ENCODE data around the gene UNC13A. TPM values are rescaled to one million over a fixed set of nuclear protein-coding genes. Genes with fewer than 3 reads are reported as not detected.

Gene UNC13A
- total RNA-seq, 1 experiment from 2014 or later, result 6.6 TPM

DNA sequence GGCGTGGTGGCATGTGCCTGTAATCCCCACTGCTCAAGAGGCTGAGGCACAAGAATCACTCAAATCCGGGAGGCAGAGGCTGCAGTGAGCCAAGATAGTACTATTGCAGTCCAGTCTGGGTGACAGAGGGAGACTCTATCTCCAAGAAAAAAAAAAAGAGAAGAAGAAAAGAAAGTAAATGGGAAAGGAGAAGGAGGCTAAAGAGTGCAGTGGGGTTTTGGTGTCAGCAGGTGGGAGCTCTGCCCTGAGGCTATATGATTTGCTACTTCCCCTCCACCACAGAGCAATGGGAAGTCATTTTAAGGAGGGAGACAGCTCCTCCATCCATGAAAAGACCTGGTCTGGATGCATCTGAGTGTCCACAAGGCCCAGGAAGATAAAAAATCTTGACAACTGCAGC lies 23.1 kb downstream of the UNC13A start:
- Histone ChIP-seq H3K36me3 (replicated peaks; ENCODE audit: control insufficient read depth, insufficient read depth, low read length) (peaks cover 12% of the 10 kb centered on the region), H3K4me3 (ENCODE audit: insufficient read depth, low read depth, low read length) (no peak overlapping the region), H3K27me3 (ENCODE audit: control insufficient read depth, insufficient read depth, low read length) (no peaks in the 10 kb centered on the region)
- DNase-seq, result no peak

DNA sequence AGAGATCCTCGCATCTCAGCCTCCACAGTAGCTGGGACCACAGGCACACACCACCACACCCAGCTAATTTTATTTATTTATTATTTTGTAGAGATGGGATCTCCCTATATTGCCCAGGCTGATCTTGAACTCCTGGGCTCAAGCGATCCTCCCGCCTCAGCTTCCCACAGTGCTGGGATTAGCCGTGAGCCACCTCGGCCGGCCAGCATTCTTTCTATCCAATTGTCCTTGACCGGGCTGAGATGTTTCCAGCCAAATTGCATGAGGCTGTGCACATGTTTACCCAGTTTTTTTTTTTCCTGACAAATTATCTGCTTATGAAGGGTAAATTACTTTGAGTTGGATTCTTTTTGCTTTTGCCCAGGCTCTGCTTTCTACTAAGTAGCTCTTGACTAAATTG lies 28.2 kb downstream of the UNC13A start:
- Histone ChIP-seq H3K4me3 (ENCODE audit: insufficient read depth, low read depth, low read length) (no peak overlapping the region), H3K36me3 (replicated peaks; ENCODE audit: control insufficient read depth, insufficient read depth, low read length) (peaks cover 5% of the 10 kb centered on the region), H3K27me3 (ENCODE audit: control insufficient read depth, insufficient read depth, low read length) (no peaks in the 10 kb centered on the region)
- no peak for DNase-seq

DNA sequence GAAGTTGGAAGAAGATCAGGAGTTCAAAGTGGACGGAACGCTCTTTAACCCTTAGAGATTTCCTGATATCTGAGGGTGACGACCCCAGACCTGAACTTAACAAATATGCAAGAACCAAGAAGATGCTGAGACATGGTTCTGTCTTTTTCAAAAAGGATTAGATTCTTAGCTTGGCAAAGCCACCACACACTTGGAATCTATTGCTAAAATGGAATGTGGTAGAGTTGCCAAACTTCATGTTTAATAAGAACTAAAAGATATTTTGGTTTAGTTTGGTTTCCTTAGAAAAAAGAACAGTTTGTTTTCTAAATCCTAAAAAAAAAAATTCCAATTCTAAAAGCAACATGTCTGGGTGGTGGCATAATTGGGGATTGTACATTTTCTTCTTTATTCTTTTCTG lies 29.5 kb downstream of the UNC13A start:
- H3K4me3 ChIP-seq (ENCODE audit: insufficient read depth, low read depth, low read length), result no peak overlapping the region
- no peaks in the 10 kb centered on the region for H3K27me3 ChIP-seq (ENCODE audit: control insufficient read depth, insufficient read depth, low read length)
- DNase-seq, result no peak
- H3K36me3 ChIP-seq (replicated peaks; ENCODE audit: control insufficient read depth, insufficient read depth, low read length), result peaks cover 9% of the 10 kb centered on the region

DNA sequence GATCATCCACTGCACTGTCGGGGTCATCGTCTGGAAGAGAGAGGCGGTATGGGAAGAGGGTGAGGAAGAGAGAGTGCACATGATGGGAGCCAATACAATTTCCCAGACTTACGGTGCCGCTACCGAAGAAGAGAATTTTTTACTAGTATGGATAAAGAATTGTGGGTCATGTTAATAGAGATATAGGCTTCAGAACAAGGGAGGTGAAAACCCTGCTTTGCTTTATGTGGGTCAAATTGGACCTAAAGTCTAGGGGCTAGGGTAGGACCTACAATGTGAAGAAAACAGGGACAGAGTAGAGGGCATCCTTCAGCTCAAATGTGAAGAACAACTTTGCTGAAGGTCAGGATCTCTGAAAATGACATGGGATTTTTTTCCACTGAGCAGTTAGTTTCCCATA lies 29.9 kb downstream of the UNC13A start:
- no peak for DNase-seq
- Histone ChIP-seq H3K36me3 (replicated peaks; ENCODE audit: control insufficient read depth, insufficient read depth, low read length) (peaks cover 9% of the 10 kb centered on the region), H3K27me3 (ENCODE audit: control insufficient read depth, insufficient read depth, low read length) (no peaks in the 10 kb centered on the region), H3K4me3 (ENCODE audit: insufficient read depth, low read depth, low read length) (no peak overlapping the region)

DNA sequence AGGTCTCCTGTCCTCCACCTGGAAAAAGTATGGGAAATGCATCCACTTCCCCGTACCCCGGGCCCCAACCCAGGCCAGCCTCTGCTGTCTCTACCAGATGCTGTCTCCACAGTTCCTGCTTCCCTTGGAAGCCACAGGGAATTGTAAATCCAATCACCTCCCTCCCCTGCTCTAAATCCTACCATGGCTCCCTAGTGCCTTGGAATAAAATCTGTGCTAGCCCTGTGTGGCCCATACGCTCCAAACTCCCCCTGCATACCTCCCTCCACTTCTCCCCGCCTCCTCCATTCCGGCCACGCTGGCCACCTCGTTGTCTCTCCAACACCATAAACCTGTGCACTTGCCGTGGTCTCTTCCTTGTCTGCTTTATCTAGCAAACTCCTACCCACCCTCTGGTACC lies 31.2 kb downstream of the UNC13A start:
- no peaks in the 10 kb centered on the region for H3K27me3 ChIP-seq (ENCODE audit: control insufficient read depth, insufficient read depth, low read length)
- no peak overlapping the region for H3K4me3 ChIP-seq (ENCODE audit: insufficient read depth, low read depth, low read length)
- no peak for DNase-seq
- H3K36me3 ChIP-seq (replicated peaks; ENCODE audit: control insufficient read depth, insufficient read depth, low read length), result peaks cover 12% of the 10 kb centered on the region

DNA sequence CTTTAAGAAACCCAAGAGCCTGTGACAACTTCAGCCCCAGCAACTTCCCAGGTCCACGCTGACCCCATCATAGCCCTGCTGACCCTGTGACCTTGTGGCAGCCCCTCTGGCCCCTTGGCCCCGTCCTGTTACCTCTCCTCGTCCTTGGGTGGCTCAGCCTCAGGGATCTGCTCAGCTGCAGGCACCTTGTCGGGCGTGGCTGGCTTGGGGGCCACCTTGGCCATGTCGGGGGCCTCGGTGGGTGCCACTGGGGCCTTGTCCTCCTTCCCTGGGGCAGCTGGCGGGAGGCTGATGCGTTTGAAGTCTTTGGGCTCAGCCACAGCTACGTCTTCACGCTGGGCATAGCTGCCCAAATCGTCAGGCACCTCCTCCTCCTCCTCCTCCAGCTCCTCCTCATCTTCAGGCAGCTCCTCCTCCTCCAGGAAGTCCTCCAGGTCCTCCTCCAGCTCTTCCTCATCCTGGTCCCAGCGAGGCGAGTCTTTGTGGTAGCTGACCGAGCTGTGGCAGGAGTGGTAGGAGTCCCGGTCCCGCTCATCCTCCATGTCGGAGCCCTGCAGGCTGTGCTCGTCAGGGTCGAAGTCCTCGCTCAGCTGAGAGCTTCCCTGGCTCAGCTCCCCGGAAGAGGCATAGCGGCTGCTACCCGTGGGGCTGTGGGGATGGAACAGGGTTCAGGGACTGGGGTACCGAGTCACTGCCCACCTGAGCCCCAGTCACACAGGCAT lies 32.2 kb downstream of the UNC13A start:
- no peak for DNase-seq
- Histone ChIP-seq H3K4me3 (ENCODE audit: insufficient read depth, low read depth, low read length) (no peak overlapping the region), H3K27me3 (ENCODE audit: control insufficient read depth, insufficient read depth, low read length) (no peaks in the 10 kb centered on the region), H3K36me3 (replicated peaks; ENCODE audit: control insufficient read depth, insufficient read depth, low read length) (peaks cover 12% of the 10 kb centered on the region)

DNA sequence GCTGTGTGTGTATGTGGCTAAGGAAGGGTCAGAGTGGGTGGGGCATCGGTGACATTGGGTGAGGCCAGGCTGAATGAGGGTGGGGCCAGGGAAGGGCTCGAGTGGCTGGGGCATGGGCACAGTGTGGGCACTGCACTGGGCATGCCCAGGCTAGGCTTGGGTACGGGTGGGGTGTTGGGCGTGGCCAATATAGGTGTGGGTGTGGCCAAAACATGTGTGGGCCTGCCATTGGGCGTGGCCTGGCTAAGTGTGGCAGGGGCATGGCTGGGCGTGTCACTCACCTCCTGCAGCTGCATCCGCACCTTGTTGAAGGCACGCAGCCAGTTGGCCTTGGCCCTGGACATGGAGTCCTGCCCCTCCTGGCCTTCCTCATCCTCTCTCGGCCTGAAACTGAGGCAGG lies 33.2 kb downstream of the UNC13A start:
- DNase-seq, result peak; percentile 88
- Histone ChIP-seq H3K36me3 (replicated peaks; ENCODE audit: control insufficient read depth, insufficient read depth, low read length) (peaks cover 12% of the 10 kb centered on the region), H3K27me3 (ENCODE audit: control insufficient read depth, insufficient read depth, low read length) (no peaks in the 10 kb centered on the region), H3K4me3 (ENCODE audit: insufficient read depth, low read depth, low read length) (no peak overlapping the region)

DNA sequence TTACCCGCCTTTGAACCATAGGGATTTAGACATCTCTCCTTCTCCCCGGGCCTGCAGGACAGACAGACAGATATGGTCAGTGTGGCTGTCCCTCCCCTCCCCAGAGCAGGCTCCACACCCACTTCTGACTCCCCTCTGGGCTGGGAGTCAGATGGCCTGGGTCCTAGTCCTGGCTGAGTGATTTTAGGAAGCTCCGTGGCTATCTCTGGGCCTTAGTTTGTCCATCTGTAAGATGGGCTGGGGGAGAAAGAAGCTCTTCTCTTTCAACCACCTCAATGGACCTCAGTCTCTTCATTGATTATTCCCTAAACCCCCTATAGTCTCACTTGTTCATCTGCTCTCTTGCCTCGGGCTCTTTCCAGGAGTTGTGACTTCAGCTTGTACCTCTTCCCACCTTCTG lies 35.5 kb downstream of the UNC13A start:
- H3K36me3 ChIP-seq (replicated peaks; ENCODE audit: control insufficient read depth, insufficient read depth, low read length), result peaks cover 11% of the 10 kb centered on the region
- DNase-seq, result no peak
- H3K4me3 ChIP-seq (ENCODE audit: insufficient read depth, low read depth, low read length), result no peak overlapping the region

DNA sequence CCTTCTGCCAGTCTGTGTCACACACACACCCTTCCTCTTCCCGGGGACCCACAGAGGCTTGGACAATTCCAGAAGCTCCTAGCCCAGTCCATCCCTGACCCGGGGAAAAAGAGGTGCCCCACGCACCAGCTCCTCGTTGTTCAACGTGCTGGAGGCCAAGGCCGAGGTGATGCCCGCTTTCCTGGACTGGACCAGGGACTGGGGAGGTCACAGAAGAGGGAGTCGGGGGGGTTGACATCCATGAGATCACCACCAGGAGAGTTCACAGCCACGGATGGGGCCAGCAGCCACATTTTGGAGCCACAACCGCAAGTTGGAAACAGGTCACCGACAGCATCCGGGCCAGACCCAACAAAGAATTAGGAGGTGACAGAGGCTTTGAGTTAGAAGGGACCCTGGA lies 39.4 kb downstream of the UNC13A start:
- Histone ChIP-seq H3K36me3 (replicated peaks; ENCODE audit: control insufficient read depth, insufficient read depth, low read length) (peaks cover 13% of the 10 kb centered on the region), H3K4me3 (ENCODE audit: insufficient read depth, low read depth, low read length) (no peak overlapping the region), H3K27me3 (ENCODE audit: control insufficient read depth, insufficient read depth, low read length) (no peaks in the 10 kb centered on the region)
- no peak for DNase-seq

More for the DNA sequence above, 35.5 kb downstream of the UNC13A start:
- H3K27me3 ChIP-seq (ENCODE audit: control insufficient read depth, insufficient read depth, low read length), result no peaks in the 10 kb centered on the region

DNA sequence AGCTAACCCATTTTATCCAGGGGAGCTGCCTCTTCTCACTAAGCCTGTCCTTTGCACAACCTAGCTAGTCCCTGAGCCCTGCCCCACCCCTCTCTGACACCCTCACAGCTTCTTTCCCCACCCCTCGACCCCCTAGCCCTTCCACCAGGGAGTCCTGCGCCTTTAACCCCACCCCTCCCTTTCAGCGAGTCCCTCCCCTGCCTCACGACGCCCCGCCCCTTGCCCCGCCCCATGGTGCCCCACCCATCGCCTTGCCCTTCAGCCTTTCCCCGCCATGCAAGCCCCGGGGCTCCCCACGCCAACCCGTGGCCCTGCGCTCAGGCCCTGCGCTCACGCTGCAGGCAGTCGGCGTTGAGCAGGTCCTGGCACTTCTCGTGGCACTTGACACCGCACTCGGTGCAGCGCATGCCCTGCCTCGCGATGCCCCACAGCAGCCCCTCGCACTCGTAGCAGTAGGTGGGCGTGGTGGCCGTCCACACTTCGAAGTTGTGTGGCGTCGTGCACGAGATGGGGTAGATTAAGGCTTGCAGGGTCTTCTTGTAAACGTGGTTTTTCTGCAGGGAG lies 40.0 kb downstream of the UNC13A start:
- Histone ChIP-seq H3K4me3 (ENCODE audit: insufficient read depth, low read depth, low read length) (no peak overlapping the region), H3K36me3 (replicated peaks; ENCODE audit: control insufficient read depth, insufficient read depth, low read length) (peaks cover 15% of the 10 kb centered on the region), H3K27me3 (ENCODE audit: control insufficient read depth, insufficient read depth, low read length) (no peaks in the 10 kb centered on the region)
- peak; percentile 96 for DNase-seq

DNA sequence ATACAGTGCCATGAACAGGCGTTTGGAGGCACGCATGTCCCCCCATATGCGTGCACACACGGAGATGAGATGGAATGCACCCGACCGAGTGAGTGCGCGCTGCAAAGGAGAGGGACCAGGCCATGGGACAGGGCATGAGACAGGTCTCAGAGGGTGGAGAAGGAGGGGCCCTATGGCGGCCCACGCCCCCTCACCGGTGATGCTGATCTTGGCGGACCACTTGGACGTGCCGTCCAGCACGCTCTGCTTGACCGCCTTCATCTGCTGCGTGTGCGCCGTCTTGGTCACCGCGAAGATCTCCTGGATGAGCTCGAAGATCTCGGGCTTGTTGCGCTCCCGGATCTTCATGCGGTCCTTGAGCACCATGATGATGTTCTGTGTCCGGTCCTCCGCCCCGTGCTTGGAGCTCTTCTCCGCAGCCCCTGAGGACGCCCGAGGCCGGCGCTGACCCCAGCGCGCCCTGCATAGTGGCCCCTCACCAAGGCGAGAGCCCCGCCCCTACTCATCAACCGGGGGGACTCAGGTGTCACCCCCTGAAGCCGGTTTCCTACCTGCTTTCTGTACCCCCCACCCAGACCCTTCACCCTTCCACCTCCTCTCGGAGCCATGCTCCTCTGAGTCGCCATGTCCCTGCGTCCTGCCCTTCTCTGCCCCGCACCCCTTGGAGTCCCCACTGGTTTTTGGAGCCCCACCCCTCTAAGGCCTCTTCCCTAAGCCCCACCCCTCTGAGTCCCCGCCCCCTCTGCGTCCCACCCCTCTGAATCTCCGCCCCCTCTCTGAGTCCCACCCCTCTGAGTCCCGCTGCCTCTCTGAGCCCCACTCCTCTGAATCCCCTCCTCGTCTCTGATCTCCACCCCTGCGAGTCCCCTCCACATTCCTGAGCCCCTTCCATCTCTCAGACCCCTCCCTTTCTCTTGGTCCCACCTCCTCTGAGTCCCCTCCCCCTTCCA lies 40.8 kb downstream of the UNC13A start:
- Histone ChIP-seq H3K4me3 (ENCODE audit: insufficient read depth, low read depth, low read length) (no peak overlapping the region), H3K36me3 (replicated peaks; ENCODE audit: control insufficient read depth, insufficient read depth, low read length) (peaks cover 14% of the 10 kb centered on the region), H3K27me3 (ENCODE audit: control insufficient read depth, insufficient read depth, low read length) (no peaks in the 10 kb centered on the region)
- DNase-seq, result peak; percentile 95

DNA sequence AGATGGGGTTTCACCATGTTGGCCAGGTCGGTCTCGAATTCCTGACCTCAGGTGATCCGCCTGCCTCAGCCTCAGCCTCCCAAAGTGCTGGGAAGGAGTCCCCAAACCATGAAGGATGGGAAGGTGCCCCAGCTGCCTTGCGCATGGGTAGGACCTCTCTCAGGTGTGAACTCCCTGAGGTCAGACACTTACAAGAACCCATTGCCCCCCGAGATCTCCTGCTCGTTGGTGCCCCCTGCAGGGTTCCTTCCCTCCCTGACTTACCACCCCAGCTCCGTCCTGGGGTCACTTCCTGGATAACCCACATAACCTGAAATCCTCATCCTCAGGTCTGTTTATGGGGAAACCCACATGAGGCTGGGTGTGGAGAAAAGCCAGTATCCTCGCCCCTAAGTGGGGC lies 41.7 kb downstream of the UNC13A start:
- Histone ChIP-seq H3K4me3 (ENCODE audit: insufficient read depth, low read depth, low read length) (no peak overlapping the region), H3K36me3 (replicated peaks; ENCODE audit: control insufficient read depth, insufficient read depth, low read length) (peaks cover 14% of the 10 kb centered on the region), H3K27me3 (ENCODE audit: control insufficient read depth, insufficient read depth, low read length) (no peaks in the 10 kb centered on the region)
- peak; percentile 77 for DNase-seq

DNA sequence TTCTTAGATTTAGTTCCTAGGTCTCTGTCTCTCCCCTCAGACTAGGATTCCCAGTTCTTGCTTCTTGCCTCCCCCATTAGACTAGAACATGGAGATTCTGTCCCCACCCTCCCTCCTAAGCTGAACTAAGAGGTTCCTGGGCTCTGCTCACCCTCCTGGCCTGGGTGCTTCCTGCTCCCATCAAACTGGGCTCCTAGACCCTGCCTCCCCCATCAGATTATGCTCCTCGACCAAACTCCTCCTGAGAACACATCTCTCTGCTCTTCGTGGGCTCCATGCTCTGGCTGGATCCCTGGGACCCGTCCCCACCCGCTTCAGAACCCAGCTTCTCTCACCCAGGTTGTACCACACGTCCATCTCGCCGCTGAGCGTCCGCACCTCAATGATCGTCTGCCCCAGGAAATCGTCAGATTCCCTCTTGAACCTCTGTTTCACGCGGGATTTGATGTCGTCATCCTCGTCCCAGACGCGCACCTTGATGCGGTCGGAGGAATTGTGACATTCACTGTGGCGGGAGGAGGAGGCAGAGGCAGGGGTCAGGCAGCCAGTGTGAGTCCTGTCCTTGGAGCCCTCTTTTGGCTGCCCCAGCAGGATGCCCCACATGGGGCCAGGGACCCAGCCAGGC lies 42.7 kb downstream of the UNC13A start:
- Histone ChIP-seq H3K36me3 (replicated peaks; ENCODE audit: control insufficient read depth, insufficient read depth, low read length) (peaks cover 17% of the 10 kb centered on the region), H3K27me3 (ENCODE audit: control insufficient read depth, insufficient read depth, low read length) (no peaks in the 10 kb centered on the region), H3K4me3 (ENCODE audit: insufficient read depth, low read depth, low read length) (no peak overlapping the region)
- no peak for DNase-seq

DNA sequence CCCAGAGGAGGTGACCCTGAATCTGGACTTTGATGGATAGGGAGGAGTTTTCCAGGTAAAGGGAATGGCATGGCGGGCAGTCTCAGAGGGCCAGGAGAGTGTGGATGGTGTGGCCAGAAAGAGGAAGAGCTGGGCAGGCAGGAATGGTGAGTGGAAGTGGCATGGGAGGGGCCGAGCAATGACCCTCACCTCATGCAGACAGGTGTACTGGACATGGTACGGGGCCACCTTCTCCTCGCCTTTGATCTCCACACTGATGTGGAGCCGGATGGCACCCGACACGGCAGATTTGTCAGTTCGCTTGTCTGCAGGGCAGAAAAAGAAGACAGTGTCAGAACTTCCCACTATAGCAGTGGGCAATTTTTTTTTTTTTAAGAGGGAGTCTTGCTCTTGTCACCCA lies 45.5 kb downstream of the UNC13A start:
- no peak for DNase-seq
- H3K27me3 ChIP-seq (ENCODE audit: control insufficient read depth, insufficient read depth, low read length), result no peaks in the 10 kb centered on the region
- H3K36me3 ChIP-seq (replicated peaks; ENCODE audit: control insufficient read depth, insufficient read depth, low read length), result peaks cover 25% of the 10 kb centered on the region
- no peak overlapping the region for H3K4me3 ChIP-seq (ENCODE audit: insufficient read depth, low read depth, low read length)
